HepG2 (cell line): ENCODE data around the gene CTNNBIP1.

Experiments
- CEBPB ChIP-seq: IDR thresholded peaks from 2 replicates; pipeline ENCODE4 v1.6.1; 2011; ENCODE audit warnings: low read depth, low read length, improper control_type of control experiment, borderline replicate concordance
- EED ChIP-seq: sonication (generic); formaldehyde crosslinking; IDR thresholded peaks from 2 replicates; pipeline ENCODE4 v1.5.0; 2020; ENCODE audit warnings: mild to moderate bottlenecking, missing genetic modification reagents
- EZH2 ChIP-seq: conservative IDR thresholded peaks from 2 replicates; pipeline ENCODE4 v1.6.1; 2012; ENCODE audit warnings: mild to moderate bottlenecking, low read depth, low read length, moderate library complexity
- KMT2A ChIP-seq: sonication (generic); formaldehyde crosslinking; IDR thresholded peaks from 2 replicates; pipeline ENCODE4 v1.4.0; 2020; ENCODE audit warnings: missing genetic modification reagents
- SMC3 ChIP-seq: IDR thresholded peaks from 2 replicates; pipeline ENCODE4 v1.6.1; 2011; ENCODE audit warnings: low read length, improper control_type of control experiment
- SRSF9 ChIP-seq: fragments of 200-400 bp; formaldehyde crosslinking; IDR thresholded peaks from 2 replicates; pipeline ENCODE4 v1.6.1; 2018; ENCODE audit warnings: borderline replicate concordance, mild to moderate bottlenecking, low read depth, low read length; ENCODE audit not compliant: insufficient read depth, poor library complexity, severe bottlenecking
- TAF1 ChIP-seq: sonication (generic); formaldehyde crosslinking; IDR thresholded peaks from 2 replicates; pipeline ENCODE4 v1.4.0; 2020; ENCODE audit warnings: missing genetic modification reagents
- ZFP90 ChIP-seq: sonication (generic); formaldehyde crosslinking; IDR thresholded peaks from 2 replicates; pipeline ENCODE4 v1.8.0; 2022; ENCODE audit warnings: missing genetic modification reagents, mild to moderate bottlenecking, inconsistent platforms, borderline replicate concordance
- ZFX ChIP-seq: sonication (generic); formaldehyde crosslinking; IDR thresholded peaks from 2 replicates; pipeline ENCODE4 v1.4.0; 2020; ENCODE audit warnings: mild to moderate bottlenecking, low read depth, missing genetic modification reagents, moderate library complexity
- TF ChIP-seq, protein P1 (sequence below): sonication (generic); formaldehyde crosslinking; IDR thresholded peaks from 2 replicates; pipeline ENCODE4 v1.8.1; 2023; ENCODE audit warnings: mild to moderate bottlenecking, moderate library complexity, missing genetic modification reagents
- TF ChIP-seq, protein P2 (sequence below): sonication (generic); formaldehyde crosslinking; IDR thresholded peaks from 2 replicates; pipeline ENCODE4 v1.5.1; 2020; ENCODE audit warnings: missing genetic modification reagents, mild to moderate bottlenecking, borderline replicate concordance

DNA sequence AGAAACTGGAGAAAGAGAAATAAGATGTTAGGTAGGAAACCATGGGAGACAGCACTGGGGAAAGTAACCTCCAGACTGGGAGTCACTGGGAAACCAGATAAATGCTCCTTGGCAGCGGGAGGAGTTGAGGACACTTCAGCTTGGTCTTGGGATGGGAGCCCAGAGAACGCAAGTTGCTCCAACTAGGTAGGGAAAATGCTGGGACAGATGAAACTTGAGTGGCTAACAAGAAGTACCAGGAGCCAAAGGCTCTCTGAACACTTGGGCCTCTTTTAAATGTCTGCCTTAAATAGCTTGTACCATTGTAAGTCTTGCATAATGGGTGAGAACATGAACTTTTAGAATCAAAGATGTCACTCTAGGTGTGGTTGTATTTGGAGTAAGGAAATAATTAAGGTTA, 36.2 kb upstream of the CTNNBIP1 start:
- TF ChIP-seq CEBPB: no peak
- no peak for TF ChIP-seq SMC3
- TF ChIP-seq, protein P1, sequence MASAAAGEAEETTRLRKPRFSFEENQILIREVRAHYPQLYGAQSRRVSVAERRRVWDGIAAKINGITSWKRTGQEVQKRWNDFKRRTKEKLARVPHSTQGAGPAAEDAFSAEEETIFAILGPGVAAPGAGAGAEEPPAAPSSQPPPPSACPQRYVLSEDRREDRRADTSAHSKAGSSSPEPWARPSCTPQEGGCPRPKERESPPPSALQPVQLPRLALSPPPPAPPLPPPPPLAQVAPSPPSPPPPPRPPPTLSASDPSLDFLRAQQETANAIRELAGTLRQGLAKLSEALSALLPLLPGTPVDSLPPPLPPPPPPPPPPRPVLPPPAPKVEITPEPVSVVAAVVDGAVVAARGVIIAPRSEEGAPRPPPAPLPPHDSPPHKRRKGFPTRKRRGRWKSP (CRISPR knock-in tag): no peak
- no peak for TF ChIP-seq EED (CRISPR knock-in tag)
- TF ChIP-seq ZFX (CRISPR knock-in tag): no peak
- TF ChIP-seq SRSF9: no peak
- TF ChIP-seq, protein P2, sequence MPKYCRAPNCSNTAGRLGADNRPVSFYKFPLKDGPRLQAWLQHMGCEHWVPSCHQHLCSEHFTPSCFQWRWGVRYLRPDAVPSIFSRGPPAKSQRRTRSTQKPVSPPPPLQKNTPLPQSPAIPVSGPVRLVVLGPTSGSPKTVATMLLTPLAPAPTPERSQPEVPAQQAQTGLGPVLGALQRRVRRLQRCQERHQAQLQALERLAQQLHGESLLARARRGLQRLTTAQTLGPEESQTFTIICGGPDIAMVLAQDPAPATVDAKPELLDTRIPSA (CRISPR knock-in tag): no peak
- no peak for TF ChIP-seq KMT2A (CRISPR knock-in tag)
- no peak for TF ChIP-seq TAF1 (CRISPR knock-in tag)
- no peak for TF ChIP-seq EZH2
- TF ChIP-seq ZFP90 (CRISPR knock-in tag): no peak
